ENCODE results near the gene LMO7. TPM values are rescaled to one million over a fixed set of nuclear protein-coding genes. Genes with fewer than 3 reads are reported as not detected.

The LMO7 gene
- total RNA-seq, 1 experiment from 2014 or later = 18.5 TPM

GRCh38 chr13:75896271-75896670 is 260.1 kb downstream of the LMO7 start (continued):
- TF ChIP-seq PRDM15 (CRISPR knock-in tag; IDR thresholded peaks at IDR 0.05) = no peak

DNA sequence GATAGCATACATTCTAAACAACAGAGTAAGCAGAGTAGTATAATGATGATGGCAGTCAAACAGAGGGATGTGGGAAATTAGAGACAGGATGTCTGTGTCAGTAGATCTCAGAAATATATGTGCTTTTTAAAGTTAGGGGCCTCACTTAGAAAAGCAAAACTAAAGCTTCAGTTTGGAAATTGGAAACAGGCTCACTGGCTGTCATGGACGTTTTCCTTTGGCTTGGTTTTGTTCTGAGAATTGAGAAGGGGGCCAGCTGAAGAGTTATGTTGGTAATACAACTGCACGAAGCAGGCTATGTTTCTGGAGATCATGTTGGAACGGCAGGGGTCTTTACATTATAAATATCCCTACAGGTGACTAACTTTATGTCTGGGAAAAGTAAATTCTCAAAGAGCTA is 261.3 kb downstream of the LMO7 start:
- peaks cover 10% of the 10 kb centered on the region for H3K4me1 Mint-ChIP-seq
- no peak overlapping the region for H3K4me3 Mint-ChIP-seq
- H3K9me3 Mint-ChIP-seq = no peaks in the 10 kb centered on the region
- no peaks in the 10 kb centered on the region for H3K27me3 Mint-ChIP-seq (ENCODE audit: low read depth)
- no peak overlapping the region for H3K27ac Mint-ChIP-seq
- CTCF ChIA-PET = interaction anchor here (0.8 kb wide), 1 partner anchor 120 kb away, joined by 3 read pairs; no protein-coding TSS in a partner anchor
- no peaks in the 10 kb centered on the region for H3K36me3 Mint-ChIP-seq
- no peak for DNase-seq (ENCODE audit: low spot score)
- ATAC-seq = no peak
- POLR2A ChIA-PET = no interaction called here
- no peak for TF ChIP-seq ZMAT4 (CRISPR knock-in tag; IDR thresholded peaks at IDR 0.05)
- no peak for TF ChIP-seq ZNF219 (CRISPR knock-in tag; IDR thresholded peaks at IDR 0.05; ENCODE audit: borderline replicate concordance)

- ATAC-seq (no peak), DNase-seq (ENCODE audit: low spot score) (no peak)
- Mint-ChIP-seq H3K4me3 (no peak overlapping the region), H3K27me3 (ENCODE audit: low read depth) (no peaks in the 10 kb centered on the region), H3K4me1 (peaks cover 11% of the 10 kb centered on the region), H3K36me3 (no peaks in the 10 kb centered on the region), H3K9me3 (no peaks in the 10 kb centered on the region), H3K27ac (no peak overlapping the region)
- POLR2A ChIA-PET = no interaction called here
- TF ChIP-seq TP53 (CRISPR knock-in tag; IDR thresholded peaks at IDR 0.05) = no peak
- no peak for TF ChIP-seq NFE2L1 (CRISPR knock-in tag; IDR thresholded peaks at IDR 0.05)
- TF ChIP-seq, protein P1, sequence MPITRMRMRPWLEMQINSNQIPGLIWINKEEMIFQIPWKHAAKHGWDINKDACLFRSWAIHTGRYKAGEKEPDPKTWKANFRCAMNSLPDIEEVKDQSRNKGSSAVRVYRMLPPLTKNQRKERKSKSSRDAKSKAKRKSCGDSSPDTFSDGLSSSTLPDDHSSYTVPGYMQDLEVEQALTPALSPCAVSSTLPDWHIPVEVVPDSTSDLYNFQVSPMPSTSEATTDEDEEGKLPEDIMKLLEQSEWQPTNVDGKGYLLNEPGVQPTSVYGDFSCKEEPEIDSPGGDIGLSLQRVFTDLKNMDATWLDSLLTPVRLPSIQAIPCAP (CRISPR knock-in tag; IDR thresholded peaks at IDR 0.05) = no peak
- no peak for TF ChIP-seq CREM (CRISPR knock-in tag; IDR thresholded peaks at IDR 0.05)
- no peak for TF ChIP-seq NR3C1 (CRISPR knock-in tag; conservative IDR thresholded peaks at IDR 0.05; ENCODE audit: low read depth)
- no peak for TF ChIP-seq ZBTB21 (CRISPR knock-in tag; IDR thresholded peaks at IDR 0.05; ENCODE audit: borderline replicate concordance)
- TF ChIP-seq GRHL2 (CRISPR knock-in tag; IDR thresholded peaks at IDR 0.05; ENCODE audit: insufficient replicate concordance, severe bottlenecking) = no peak
- no peak for TF ChIP-seq ZMAT4 (CRISPR knock-in tag; IDR thresholded peaks at IDR 0.05)
- no peak for TF ChIP-seq ESRRA (CRISPR knock-in tag; IDR thresholded peaks at IDR 0.05; ENCODE audit: borderline replicate concordance)
- no peak for TF ChIP-seq FOXK1 (CRISPR knock-in tag; IDR thresholded peaks at IDR 0.05)
- no peak for TF ChIP-seq EMX1 (CRISPR knock-in tag; IDR thresholded peaks at IDR 0.05)
- no peak for TF ChIP-seq ERG (CRISPR knock-in tag; IDR thresholded peaks at IDR 0.05)
- no peak for TF ChIP-seq ZNF671 (CRISPR knock-in tag; IDR thresholded peaks at IDR 0.05)
- TF ChIP-seq E2F5 (CRISPR knock-in tag; IDR thresholded peaks at IDR 0.05) = no peak
- no peak for TF ChIP-seq MXD4 (CRISPR knock-in tag; IDR thresholded peaks at IDR 0.05; ENCODE audit: borderline replicate concordance)
- CTCF ChIA-PET = interaction anchor here (1.0 to 1.7 kb wide), 4 partner anchors 26 to 206 kb away, joined by 3 to 4 read pairs (median 3); no protein-coding TSS in a partner anchor
Observed at GRCh38 chr13:75901501-75901900, 265.4 kb downstream of the LMO7 start.

Measured in WTC11 (cell line).